NCI-H226 (cell line): Measurements from ENCODE around the gene NUPR1.
"Not testable (repeated sequence)": the region's sequence is repeated elsewhere in the genome, so short reads cannot be mapped to it uniquely, and the experiment has no call there.

Experiments used
- DNase-seq: peaks from one replicate; pipeline ENCODE4 v3.0.0-alpha.2; 2015

The NUPR1 gene

DNA sequence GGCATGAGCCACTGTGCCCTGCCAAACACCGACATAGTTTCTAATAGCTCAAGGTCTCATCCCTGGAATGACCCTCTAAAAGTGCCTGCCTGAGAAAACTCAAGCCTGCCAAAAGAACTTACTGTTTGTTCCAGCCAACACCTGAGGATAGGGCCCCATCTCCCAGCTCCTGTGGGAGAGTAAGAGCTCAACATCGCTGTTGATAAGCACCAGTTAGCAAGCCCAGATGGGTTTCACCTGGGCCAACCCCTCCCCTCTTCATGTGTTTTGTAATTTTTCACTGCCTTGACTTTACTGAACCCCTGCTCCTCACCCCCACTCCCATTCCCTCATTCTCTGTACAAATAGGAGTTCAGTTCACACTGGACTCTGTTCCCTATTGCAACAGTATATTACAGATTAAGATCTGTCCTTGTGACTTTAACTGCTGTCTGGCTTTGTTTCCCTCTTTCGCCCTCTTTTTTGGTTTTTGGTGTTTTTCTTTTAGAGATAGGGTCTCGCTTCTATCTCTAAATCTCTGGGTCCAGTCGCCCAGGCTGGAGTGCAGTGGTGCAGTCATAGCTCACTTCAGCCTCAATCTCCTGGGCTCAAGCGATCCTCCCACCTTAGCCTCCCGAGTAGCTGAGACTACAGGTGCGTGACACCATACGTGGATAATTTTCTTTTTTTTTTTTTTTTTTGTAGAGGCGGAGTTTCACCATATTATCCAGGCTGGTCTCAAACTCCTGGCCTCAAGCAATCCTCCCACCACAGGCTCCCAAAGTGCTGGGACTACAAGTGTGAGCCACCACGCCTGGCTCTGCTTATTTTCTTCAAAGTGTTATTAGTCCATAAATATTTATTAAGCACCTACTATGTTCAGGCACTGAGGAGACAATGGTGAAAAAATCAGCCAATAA lies 12.3 kb downstream of the NUPR1 start:
- no peak for DNase-seq

DNA sequence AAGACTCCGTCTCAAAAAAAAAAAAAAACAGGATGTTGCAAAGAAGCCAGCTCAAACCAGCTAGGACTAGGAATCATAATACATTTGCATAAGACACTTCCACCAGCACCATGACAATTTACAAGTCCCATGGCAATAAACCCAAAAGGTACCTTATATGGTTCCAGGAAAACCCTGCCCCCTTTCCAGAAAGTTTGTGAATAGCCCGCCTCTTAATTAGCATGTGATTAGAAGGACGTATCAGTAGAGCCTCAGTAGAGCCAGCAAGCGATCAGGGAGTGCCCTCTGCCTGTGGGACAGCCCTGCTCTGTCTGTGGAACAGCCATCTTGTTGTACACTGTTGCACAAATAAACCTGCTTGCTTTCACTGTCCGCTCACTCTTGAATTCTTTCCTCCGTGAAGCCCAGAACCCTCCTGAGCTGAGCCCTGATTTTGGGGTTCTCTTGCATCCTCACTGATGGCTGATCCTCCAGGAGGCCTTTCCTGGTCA lies 14.0 kb downstream of the NUPR1 start:
- no peak for DNase-seq

DNA sequence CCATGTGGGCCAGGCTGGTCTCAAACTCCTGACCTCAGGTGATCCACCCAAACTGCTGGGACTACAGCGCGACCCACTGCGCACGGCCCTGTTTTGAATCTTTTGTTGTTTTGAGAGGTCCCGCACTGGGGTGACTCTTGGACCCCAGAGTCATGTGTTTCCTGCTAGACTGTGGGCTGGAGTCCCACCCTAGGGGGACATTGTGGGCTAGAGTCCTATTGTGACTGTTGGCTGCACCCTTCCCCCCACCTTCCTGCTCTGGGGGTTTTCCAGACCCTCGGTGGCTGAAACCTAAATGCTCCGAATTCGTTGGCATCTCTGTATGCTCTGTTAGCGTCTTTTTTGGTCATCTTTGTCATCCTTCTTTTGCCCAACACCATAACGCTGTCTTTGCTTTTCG lies 16.0 kb downstream of the NUPR1 start:
- DNase-seq = no peak

DNA sequence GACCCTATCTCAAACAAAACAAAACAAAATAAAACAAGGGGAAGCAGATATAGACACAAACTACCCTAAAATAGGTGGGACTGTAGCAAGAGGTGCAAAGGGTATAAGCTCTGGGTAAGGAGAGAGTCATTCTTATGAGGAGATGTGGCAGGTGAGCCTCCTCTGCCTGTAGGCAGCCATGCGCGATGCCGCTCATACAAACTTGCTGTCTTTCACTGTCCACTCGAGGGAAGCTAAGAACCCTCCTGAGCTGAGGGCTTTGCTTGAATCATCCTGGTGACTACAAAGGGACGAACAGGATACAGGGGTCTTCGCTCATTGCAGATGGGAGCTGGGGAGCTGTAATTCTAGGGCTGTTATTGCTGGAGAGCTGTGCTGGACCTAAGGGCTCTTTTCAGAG lies 17.3 kb downstream of the NUPR1 start:
- DNase-seq = no peak

DNA sequence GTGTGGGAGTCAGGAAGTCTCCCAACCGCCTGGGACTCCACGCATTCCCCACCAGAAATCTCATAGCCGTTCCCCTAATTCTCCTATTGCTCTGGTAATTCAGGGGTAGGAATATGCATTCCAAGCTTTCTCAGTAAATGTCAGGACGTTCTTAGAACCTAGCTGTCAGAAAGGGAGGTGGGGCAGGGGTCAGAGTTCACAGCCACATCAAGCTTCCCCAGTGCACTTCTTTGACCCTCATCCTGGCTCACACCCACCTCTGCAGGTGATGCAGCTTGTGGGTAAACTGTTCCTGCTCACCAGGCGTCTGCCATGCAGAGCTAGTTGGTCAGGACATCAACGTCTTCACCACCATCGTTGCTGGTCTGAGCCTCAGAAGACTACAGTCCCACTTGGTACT lies 18.1 kb downstream of the NUPR1 start:
- no peak for DNase-seq

DNA sequence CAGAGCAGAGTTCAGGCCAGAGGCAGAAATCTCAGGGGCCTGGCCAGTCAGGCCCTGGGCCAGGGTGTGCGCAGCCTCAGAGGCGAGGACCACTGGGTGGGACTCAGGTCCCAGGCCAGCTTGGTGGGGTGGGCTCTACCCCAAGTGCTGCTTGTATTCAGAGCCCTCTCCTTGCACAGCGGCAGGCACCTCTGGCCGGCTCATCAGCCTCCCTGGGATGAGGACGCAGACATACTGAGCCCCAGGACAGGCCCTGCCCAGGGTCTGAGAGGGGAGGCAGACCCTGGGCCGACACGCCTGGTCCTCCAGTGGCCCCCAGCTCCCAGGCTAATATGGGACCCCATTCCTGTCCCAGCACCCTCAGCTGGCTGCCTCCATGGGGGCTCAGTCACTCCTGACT lies 24.5 kb downstream of the NUPR1 start:
- no peak for DNase-seq

DNA sequence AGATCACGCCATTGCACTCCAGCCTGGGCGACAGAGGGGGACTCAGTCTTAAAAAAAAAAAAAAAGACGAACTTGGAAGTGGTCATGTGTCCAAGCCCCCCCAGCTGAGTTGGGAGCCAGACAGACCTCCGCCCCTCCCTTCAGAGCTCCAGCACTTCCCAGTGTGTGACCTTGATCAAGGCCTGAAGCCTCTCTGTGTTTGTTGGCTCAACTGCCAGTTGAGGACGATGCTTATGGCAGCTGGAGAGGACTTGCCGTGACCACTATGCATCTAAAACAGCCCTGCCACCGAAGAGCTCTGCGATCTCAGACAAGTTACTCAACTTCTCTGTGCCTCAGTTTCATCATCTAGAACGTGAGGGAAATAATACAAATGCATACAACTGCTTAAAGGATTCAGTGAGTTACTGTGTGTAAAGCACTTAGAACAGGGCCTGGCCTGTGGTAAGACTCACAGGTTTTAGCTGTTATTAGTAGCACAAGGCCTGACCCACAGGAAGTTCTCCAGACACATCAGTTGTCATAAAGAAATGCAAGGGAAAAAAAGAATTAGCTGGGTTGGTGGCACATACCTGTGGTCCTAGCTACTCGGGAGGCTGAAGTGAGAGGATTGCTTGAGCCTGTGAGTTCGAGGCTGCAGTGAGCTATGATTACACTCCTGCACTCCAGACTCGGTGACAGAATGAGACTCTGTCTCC lies 25.1 kb downstream of the NUPR1 start:
- no peak for DNase-seq

DNA sequence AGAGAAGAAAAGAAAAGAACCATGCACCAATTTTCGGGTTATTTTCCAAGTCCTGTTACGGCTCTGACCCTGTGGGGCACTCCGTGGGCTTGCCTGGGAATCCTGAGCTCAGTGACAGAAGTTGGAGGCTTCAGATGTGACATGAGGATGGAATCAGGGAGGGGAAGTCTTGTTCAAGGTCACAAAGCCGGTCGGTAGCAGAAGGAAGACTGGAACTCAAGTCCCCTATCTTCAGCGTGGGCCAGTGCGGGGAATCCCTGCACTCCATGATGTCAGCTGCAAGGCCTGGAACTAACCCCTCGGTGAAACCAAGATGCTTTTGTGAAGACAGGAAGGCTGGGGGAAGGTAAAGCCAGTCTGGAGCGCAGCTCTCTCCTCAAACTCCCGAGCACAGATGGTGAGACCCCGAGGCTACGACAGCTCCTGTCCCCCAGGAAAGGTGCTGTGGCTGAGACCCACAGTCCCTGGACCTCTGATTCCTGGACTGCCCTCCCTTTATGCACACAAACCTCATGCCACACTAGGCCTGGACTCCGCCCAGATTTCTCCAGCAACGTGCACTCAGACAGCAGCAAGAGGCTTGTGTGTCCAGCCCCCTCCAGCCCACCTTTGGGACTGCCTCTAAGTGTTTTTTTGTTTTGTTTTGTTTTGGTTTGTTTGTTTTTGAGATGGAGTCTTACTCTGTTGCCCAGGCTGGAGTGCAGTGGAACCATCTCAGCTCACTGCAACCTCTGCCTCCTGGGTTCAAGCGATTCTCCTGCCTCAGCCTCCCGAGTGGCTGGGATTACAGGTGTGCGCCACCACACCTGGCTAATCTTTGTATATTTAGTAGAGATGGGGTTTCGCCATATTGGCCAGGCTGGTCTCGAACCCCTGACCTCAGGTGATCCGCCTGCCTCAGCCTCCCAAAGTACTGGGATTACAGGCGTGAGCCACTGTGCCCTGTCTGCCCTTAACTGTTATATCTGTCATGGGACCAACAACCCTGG lies 26.7 kb downstream of the NUPR1 start:
- DNase-seq = no peak

DNA sequence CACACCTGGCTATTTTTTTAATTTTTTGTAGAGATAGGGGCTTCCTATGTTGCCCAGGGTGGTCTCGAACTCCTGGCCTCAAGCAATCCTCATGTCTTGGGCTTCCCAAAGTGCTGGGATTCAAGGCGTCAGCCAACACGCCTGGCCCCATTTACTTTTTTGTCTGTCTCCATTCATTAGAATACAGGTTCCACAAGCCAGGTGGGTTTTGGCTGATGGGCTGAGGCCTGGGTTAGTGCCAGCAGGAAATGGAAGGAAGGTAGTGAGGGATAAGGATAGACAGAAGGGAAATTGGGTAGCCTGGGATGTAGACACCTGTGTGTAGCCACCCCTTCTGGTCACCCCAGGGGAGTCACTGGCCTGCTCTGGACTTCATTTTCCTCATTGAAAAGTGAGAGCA lies 27.7 kb downstream of the NUPR1 start:
- DNase-seq = no peak

DNA sequence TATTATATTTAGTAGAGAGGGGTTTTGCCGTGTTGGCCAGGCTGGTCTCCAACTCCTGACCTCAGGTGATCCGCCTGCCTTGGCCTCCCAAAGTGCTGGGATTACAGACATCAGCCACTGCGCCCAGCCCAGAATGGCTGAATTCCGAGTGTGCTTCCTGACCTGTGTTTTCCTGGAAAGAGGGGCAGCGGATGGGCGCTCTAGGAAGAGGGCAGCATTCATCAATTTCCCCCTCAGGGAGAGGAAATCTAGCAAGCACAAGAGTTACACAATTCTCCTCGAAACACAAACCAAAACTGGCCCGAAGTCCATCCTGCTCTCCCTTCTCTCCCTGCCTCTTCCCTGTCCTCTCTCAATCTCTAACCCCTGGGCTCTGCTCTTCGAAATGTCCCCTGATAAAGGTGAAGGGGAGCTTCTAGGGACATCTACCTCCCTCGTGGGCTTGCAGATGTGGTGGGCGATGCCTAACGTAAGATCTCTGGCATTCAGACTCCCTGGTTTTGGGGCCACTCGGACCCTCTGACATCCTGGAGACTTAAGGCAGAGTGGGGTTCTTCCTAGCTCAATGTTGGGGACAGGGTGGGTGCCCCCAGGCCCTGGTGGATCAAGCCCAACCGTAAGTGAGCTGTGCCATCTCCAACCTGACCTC lies 33.2 kb downstream of the NUPR1 start:
- DNase-seq = no peak

DNA sequence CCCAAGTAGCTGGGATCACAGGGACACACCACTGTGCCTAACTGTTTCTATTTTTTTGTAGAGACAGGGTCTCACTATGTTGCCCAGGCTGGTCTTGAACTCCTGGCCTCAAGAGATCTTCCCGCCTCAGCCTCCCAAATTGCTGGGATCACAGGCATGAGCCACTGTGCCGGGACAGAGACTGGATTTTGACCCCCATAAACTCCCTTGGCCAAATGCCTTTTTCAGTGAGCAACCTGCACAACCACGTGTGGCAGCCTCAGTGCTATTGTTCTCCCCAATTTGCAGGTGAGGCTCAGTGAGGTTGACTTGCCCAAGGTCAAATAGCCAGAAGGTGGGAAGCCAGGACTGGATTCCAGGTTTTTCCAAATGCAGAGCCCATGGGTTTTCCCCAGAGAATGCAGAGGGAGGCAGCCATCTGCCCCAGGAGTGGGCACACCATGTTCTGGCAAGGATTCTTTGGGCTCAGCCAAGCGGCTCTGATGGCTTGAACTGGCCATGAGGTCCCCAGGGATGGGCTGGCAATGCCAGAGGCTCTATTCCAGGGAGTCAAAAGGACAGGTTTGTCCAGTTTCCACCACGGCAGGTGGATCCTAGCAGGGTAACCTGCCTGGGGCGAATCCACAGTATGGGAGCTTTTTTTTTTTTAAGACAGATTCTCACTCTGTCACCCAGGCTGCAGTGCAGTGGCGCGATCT lies 33.9 kb downstream of the NUPR1 start:
- DNase-seq = no peak

DNA sequence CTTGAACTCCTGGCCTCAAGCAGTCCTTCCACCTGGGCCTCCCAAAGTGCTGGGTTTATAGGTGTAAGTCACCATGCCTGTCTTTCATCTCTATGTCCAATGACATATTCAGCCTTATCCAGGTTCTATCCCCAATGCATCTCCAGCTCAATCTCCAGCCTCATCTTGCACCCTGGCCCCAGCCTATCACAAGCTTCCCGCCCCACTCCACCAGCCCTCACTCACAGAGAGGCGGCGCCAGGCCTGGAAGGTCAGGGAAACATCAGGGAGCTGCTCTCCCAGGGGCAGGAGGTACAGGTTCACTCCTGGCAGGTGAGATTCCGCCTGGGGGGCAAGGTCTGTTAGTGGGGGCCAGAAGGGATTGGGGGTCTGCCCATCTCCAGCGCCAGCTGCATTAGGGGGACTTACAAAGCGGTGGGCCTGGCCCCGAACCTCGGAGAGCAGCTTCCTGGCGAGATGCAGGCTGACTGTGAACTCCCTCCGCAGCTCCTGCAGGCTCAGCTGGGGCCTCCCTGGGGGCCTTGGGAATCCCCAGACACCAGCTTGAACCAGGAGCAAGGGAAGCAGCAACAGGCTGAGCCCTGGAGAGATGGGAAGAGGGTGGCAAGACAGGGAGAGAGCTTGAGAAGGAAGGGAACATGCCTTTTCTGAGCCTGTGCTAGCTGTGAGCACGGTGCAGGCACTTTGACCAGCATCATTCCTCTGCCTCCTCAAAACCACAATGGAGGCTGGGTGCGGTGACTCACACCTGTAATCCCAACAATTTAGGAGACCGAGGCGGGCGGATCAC lies 35.1 kb downstream of the NUPR1 start:
- DNase-seq = peak; percentile 6

DNA sequence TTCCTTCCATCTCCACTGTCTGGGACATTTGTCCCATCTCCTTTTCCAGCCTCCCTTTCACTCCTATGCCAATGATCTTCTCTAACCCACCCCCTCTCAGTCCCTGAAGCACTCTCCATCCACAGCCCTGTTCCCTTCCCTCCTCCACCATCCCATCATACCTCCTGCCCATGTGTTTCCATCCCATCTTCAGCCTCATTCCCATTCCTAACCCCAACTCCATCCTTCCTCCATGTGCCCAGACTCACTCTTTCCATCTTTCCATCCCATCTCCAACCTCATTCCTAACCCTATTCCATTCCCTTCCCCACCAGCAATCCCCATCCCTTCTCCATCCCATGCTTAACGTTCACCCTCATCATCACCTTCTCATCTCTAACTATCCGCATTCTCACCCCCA lies 36.5 kb downstream of the NUPR1 start:
- DNase-seq = no peak

DNA sequence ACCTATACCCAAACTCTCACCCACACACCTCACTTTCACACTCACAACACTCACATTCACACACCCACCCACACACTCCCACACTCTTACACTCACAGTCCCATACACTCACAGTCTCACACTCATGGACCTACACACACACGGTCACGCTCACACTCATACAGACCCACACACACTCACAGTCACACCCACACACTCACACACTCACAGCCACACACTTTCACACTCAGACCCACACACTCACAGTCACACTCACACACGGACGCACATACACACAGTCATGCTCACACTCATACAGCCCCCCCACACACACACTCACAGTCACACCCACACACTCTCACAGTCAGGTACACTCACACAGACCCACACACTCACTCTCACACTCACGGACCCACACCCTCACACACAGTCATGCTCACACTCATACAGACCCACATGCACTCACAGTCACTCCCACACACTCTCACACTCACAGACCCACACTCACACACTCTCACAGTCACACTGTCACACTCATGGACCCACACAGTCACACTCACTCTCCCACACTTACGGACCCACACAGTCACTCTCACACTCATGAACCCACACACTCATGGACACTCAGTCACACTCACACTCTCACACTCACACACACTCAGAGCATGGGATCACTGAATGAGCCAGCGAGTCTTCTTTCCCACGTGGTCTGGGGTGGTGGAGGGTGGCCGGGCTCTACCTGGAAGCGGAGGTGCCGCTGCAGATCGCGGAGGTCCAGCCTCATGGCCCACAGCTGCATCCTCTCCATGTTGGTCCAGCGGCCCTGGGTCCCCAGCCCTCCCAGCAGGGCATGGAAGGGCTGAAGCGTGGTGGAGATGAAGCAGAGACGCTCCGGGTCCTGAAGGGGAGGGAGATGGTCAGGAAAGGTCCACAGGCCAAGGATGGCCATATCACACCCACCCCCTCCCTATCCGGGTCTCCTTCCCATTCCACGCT lies 37.2 kb downstream of the NUPR1 start:
- no peak for DNase-seq

DNA sequence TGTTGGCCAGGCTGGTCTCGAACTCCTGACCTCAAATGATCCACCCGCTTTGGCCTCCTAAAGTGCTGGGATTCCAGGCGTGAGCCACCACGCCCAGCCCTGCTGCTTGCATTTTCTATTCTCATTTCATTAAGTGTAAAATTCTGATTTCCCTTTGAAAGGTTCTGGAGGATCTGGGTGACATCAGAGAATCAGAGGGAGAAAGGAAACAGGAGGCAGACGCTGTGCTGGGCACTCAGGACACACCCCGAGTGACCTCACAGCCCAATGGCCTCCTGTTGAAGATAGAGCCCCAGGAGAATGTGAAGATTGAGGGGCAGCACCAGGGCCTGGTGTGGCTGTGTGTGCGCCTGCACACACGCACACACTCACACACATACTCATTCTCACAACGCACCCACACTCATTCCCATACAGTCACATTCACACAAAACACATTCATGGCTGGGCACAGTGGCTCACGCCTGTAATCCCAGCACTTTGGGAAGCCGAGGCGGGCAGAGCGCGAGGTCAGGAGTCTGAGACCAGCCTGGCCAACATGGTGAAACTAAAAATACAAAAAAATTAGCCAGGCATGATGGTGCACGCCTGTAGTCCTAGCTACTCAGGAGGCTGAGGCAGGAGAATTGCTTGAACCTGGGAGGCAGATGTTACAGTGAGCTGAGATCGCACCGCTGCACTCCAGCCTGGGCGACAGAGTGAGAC lies 38.1 kb downstream of the NUPR1 start:
- DNase-seq = not testable (repeated sequence)

DNA sequence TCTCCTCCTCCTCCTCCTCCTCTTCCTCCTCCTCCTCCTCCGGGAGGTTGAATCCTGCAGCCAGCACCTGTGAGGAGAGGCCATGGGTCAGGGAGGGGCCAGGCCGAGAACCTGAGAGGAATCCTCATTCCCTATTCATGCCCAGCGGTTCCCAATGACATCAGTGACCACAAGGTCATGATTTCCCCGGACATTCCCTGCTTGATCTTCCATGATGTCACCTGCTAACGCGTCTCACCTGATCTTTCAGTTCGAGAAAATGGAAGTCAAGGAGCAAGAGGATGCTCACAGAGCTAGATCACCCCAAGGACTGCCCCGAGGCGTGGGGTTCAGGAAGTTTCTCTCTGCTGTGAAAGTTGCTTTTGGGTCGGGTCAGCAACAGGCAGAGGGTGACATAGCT lies 38.9 kb downstream of the NUPR1 start:
- DNase-seq = no peak

DNA sequence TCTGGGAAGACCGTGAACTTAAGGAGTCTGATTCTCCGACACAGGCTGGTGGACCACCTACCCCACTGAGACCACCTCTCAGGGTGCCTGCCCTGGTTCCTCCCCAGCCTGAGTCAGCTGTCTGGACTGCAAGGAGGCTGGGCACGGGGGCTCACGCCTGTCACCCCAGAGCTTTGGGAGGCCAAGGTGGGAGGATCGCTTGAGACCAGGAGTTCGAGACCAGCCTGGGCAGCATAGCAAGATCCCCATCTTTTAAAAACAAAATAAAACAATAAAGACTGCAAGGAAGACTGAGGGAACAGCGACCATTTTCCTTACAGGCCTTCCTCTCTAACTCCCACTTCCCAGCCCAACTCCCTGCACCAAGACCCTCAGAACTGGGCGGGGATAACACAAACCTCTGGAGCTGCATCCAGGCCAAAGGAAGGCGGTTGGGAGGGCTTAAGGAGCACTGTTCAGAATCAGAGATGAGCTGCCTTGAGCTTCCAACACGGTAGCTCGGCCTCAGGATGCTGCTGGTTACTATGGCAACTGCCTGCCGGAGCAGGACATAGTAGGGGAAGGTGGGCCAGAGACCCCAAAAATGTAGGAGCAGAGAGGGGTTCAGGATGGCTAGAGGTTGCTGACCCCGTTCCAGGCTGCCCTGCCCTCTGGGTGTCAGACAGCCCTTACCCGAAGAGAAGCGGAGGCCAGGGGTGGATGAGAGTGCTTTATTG lies 40.0 kb downstream of the NUPR1 start:
- DNase-seq = no peak

DNA sequence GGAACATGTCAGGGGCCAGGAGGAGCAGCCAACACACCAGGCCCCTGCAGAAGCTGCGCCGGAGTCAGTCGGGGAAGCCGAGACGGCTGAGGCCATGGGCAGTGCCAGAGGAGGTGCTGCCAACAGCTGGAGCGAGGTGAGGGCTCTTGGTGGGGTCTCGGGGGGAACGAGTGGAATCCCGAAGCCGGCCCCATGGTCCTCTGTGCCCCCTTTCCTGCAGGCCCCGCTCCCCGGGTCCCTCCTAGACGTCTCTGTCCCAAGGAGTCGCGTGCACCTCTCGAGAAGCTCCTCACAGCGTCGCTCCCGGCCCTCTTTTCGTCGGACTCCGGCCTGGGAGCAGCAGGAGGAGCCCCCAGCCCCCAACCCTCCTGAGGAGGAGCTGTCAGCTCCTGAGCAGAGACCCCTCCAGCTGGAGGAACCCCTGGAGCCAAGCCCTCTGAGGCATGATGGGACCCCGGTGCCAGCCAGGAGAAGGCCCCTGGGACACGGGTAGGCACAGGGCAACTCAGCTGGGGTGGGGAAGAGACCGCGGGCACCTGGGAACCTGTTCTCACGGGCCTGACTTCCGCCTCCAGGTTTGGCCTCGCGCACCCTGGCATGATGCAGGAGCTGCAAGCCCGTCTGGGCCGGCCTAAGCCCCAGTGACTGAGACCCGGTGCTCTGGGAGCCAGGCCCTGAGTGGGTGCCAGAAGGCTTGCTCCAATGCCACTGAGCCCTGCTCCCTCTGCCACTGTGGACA lies 40.7 kb downstream of the NUPR1 start:
- DNase-seq = no peak
